ENCODE data around the gene LRRC46. TPM values are rescaled to one million over a fixed set of nuclear protein-coding genes. Genes with fewer than 3 reads are reported as not detected.

Gene LRRC46
- total and polyA plus RNA-seq, 9 of the 15 experiments (the other 6 are each of a cell fraction or from before 2014, with no cell fraction given): 0.39 to 1.4 (median 0.53) TPM; not detected in 1

DNA sequence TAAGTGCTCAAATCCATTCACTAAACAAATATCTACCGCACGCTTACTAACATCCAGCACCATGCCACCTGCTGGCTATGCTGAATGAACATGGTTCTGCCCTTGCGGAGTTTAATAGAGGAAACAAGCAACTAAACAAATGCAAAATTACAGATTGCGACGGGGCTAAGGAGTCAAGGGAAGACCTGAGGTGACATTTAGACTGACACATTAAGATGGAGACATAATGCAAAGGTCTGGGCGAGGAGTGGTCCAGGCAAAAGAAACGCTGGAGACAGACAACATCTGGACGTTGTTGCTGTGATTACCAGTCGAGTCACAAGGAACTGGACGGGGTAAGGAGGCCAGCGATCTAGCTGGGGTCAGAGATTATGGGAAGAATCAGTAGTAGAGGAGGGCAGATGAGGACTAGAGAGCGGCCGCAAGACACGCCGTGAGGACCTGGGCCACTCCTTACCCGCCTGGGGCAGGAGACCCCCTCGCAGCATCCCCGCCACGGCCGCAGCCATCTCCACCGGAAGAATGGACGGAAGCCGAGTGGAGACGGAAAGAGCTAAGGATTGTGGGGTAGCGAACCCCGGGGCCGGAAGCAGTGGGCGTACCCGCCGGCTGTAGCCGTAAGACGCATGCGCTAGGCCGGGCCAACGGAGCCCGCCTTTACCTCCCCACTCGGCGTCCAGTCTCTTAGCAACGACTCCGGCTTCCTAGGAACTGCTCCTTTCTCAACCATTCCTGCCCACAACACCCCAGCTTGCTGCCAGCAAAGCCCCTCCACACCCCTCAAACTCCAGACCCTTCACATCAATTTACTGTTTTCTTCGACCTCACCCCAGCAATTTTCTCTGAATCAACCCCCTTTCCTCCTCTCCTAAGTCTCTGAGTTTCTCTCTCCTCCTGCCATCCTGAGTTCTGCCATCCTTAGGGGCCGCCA, at the start of gene LRRC46, which contains the start of gene MRPL10 (continued):
- no peak for TF ChIP-seq FOS (IDR thresholded peaks at IDR 0.05; ENCODE audit: extremely low read depth, insufficient read length)
- TF ChIP-seq ZNF217 (CRISPR knock-in tag; IDR thresholded peaks at IDR 0.05): no peak
- TF ChIP-seq NR2F6 (CRISPR knock-in tag; IDR thresholded peaks at IDR 0.05): no peak
- peak; percentile 59 to 62; a peak in 2 of 4 replicates for TF ChIP-seq MAZ (CRISPR knock-in tag; conservative IDR thresholded peaks at IDR 0.05 in 1 of 2, IDR thresholded peaks at IDR 0.05 in 1 of 2)
- TF ChIP-seq, protein P1, sequence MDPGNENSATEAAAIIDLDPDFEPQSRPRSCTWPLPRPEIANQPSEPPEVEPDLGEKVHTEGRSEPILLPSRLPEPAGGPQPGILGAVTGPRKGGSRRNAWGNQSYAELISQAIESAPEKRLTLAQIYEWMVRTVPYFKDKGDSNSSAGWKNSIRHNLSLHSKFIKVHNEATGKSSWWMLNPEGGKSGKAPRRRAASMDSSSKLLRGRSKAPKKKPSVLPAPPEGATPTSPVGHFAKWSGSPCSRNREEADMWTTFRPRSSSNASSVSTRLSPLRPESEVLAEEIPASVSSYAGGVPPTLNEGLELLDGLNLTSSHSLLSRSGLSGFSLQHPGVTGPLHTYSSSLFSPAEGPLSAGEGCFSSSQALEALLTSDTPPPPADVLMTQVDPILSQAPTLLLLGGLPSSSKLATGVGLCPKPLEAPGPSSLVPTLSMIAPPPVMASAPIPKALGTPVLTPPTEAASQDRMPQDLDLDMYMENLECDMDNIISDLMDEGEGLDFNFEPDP (CRISPR knock-in tag; IDR thresholded peaks at IDR 0.05): no peak
- TF ChIP-seq, protein P2, sequence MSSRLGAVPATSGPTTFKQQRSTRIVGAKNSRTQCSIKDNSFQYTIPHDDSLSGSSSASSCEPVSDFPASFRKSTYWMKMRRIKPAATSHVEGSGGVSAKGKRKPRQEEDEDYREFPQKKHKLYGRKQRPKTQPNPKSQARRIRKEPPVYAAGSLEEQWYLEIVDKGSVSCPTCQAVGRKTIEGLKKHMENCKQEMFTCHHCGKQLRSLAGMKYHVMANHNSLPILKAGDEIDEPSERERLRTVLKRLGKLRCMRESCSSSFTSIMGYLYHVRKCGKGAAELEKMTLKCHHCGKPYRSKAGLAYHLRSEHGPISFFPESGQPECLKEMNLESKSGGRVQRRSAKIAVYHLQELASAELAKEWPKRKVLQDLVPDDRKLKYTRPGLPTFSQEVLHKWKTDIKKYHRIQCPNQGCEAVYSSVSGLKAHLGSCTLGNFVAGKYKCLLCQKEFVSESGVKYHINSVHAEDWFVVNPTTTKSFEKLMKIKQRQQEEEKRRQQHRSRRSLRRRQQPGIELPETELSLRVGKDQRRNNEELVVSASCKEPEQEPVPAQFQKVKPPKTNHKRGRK (tag; IDR thresholded peaks at IDR 0.05): no peak
- TF ChIP-seq ZNF551 (CRISPR knock-in tag; IDR thresholded peaks at IDR 0.05): no peak
- no peak for TF ChIP-seq STAT5B (CRISPR knock-in tag; IDR thresholded peaks at IDR 0.05)
- TF ChIP-seq, protein P3, sequence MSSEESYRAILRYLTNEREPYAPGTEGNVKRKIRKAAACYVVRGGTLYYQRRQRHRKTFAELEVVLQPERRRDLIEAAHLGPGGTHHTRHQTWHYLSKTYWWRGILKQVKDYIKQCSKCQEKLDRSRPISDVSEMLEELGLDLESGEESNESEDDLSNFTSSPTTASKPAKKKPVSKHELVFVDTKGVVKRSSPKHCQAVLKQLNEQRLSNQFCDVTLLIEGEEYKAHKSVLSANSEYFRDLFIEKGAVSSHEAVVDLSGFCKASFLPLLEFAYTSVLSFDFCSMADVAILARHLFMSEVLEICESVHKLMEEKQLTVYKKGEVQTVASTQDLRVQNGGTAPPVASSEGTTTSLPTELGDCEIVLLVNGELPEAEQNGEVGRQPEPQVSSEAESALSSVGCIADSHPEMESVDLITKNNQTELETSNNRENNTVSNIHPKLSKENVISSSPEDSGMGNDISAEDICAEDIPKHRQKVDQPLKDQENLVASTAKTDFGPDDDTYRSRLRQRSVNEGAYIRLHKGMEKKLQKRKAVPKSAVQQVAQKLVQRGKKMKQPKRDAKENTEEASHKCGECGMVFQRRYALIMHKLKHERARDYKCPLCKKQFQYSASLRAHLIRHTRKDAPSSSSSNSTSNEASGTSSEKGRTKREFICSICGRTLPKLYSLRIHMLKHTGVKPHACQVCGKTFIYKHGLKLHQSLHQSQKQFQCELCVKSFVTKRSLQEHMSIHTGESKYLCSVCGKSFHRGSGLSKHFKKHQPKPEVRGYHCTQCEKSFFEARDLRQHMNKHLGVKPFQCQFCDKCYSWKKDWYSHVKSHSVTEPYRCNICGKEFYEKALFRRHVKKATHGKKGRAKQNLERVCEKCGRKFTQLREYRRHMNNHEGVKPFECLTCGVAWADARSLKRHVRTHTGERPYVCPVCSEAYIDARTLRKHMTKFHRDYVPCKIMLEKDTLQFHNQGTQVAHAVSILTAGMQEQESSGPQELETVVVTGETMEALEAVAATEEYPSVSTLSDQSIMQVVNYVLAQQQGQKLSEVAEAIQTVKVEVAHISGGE (CRISPR knock-in tag; IDR thresholded peaks at IDR 0.05): peak in 2 of 3 experiments; percentile 21 to 94; a peak in 3 of 6 replicates
- TF ChIP-seq KHSRP (IDR thresholded peaks at IDR 0.05): no peak
- TF ChIP-seq KLF13 (tag; IDR thresholded peaks at IDR 0.05; ENCODE audit: borderline replicate concordance, low read depth): no peak
- TF ChIP-seq NBN (IDR thresholded peaks at IDR 0.05; ENCODE audit: low read depth): no peak
- TF ChIP-seq CBFA2T3 (IDR thresholded peaks at IDR 0.05): no peak
- TF ChIP-seq, protein P4, sequence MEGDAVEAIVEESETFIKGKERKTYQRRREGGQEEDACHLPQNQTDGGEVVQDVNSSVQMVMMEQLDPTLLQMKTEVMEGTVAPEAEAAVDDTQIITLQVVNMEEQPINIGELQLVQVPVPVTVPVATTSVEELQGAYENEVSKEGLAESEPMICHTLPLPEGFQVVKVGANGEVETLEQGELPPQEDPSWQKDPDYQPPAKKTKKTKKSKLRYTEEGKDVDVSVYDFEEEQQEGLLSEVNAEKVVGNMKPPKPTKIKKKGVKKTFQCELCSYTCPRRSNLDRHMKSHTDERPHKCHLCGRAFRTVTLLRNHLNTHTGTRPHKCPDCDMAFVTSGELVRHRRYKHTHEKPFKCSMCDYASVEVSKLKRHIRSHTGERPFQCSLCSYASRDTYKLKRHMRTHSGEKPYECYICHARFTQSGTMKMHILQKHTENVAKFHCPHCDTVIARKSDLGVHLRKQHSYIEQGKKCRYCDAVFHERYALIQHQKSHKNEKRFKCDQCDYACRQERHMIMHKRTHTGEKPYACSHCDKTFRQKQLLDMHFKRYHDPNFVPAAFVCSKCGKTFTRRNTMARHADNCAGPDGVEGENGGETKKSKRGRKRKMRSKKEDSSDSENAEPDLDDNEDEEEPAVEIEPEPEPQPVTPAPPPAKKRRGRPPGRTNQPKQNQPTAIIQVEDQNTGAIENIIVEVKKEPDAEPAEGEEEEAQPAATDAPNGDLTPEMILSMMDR (IDR thresholded peaks at IDR 0.05 in 2 of 3, conservative IDR thresholded peaks at IDR 0.05 in 1 of 3; ENCODE audit: insufficient read depth in 2 of 3, low read depth in 1 of 3, low read length in 3 of 3): peak; percentile 33 to 45 (median 42); a peak in 5 of 6 replicates
- no peak for TF ChIP-seq SMC3 (conservative IDR thresholded peaks at IDR 0.05; ENCODE audit: insufficient read depth, low read depth, low read length)
- TF ChIP-seq JUNB (CRISPR knock-in tag; conservative IDR thresholded peaks at IDR 0.05): no peak
- no peak for TF ChIP-seq ADNP (tag; IDR thresholded peaks at IDR 0.05)
